Measurements from ENCODE around the gene PROK2.

PROK2 gene

DNA sequence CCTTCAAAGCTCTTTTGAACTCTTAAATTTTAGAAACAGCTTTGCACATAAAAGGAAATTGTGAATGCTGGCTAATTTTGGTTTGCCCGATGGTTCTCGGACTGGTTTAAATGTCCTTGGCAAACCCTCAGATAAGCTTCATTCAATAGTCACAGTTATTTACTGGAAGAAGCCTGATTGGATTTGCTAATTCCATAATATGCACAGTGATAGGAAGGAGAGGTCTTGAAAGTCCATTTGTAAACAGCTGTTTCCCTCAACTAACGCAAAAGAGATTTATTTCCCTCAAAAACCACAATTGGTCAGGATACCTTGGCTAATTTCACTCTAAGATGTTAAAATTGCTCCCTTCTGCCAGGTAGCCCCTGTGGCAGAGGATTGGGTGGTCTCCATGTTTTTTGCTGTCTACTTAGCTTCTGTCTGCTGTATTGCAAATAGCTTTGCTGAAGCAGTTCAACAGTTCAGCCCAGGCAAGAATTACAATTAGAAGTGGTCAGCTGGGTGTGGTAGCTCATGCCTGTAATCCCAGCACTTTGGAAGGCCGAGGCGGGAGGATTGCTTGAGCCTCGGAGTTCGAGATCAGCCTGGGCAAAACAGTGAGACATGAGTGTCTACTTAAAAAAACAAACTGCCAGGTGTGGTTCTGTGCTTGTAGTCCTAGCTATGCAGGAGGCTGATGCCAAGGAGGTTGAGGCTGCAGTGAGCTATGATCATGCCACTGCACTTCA is 30.6 kb upstream of the PROK2 start:
- in situ Hi-C loops (cut with MboI; ENCODE audit: low sequenced_read_pairs, unreplicated experiment): no loop called here
- no peak for DNase-seq (ENCODE audit: low spot score)
- TF ChIP-seq, protein P1, sequence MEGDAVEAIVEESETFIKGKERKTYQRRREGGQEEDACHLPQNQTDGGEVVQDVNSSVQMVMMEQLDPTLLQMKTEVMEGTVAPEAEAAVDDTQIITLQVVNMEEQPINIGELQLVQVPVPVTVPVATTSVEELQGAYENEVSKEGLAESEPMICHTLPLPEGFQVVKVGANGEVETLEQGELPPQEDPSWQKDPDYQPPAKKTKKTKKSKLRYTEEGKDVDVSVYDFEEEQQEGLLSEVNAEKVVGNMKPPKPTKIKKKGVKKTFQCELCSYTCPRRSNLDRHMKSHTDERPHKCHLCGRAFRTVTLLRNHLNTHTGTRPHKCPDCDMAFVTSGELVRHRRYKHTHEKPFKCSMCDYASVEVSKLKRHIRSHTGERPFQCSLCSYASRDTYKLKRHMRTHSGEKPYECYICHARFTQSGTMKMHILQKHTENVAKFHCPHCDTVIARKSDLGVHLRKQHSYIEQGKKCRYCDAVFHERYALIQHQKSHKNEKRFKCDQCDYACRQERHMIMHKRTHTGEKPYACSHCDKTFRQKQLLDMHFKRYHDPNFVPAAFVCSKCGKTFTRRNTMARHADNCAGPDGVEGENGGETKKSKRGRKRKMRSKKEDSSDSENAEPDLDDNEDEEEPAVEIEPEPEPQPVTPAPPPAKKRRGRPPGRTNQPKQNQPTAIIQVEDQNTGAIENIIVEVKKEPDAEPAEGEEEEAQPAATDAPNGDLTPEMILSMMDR (IDR thresholded peaks at IDR 0.05; ENCODE audit: borderline replicate concordance, control extremely low read depth, extremely low read depth, insufficient read depth, missing control alignments): no peak

- DNase-seq (ENCODE audit: low spot score): no peak
- in situ Hi-C loops (cut with MboI; ENCODE audit: low sequenced_read_pairs, unreplicated experiment): no loop called here
- TF ChIP-seq, protein P1 (IDR thresholded peaks at IDR 0.05; ENCODE audit: borderline replicate concordance, control extremely low read depth, extremely low read depth, insufficient read depth, missing control alignments): no peak
Observed at GRCh38 chr3:71813704-71814103, 28.8 kb upstream of the PROK2 start.

DNA sequence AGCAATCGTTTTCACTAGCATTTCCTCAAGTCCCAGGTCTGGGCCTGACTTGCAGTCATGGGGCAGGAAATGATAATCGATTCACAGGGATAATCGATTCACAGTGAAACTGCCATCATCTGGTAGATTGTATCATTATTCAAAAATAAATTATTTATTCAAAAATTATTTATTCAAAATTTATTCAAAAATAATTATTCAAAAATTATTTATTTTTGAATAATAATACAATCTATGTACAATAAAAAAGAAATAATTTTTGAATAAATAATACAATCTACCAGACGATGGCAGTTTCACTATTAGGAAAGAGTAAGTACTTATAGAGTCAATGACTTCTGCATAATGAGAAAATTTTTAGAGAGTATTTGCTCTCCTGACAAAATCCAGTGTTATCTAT is 28.1 kb upstream of the PROK2 start:
- in situ Hi-C loops (cut with MboI; ENCODE audit: low sequenced_read_pairs, unreplicated experiment): no loop called here
- TF ChIP-seq, protein P1 (IDR thresholded peaks at IDR 0.05; ENCODE audit: borderline replicate concordance, control extremely low read depth, extremely low read depth, insufficient read depth, missing control alignments): no peak
- no peak for DNase-seq (ENCODE audit: low spot score)

- in situ Hi-C loops (cut with MboI; ENCODE audit: low sequenced_read_pairs, unreplicated experiment): no loop called here
Observed at GRCh38 chr3:71810056-71810455, 25.1 kb upstream of the PROK2 start.

GRCh38 chr3:71809321-71810026 is 24.5 kb upstream of the PROK2 start:
- no peak for DNase-seq (ENCODE audit: low spot score)
- TF ChIP-seq, protein P1 (IDR thresholded peaks at IDR 0.05; ENCODE audit: borderline replicate concordance, control extremely low read depth, extremely low read depth, insufficient read depth, missing control alignments): no peak
- in situ Hi-C loops (cut with MboI; ENCODE audit: low sequenced_read_pairs, unreplicated experiment): no loop called here

More at GRCh38 chr3:71810056-71810455, 25.1 kb upstream of the PROK2 start:
- TF ChIP-seq, protein P1 (IDR thresholded peaks at IDR 0.05; ENCODE audit: borderline replicate concordance, control extremely low read depth, extremely low read depth, insufficient read depth, missing control alignments): no peak
- DNase-seq (ENCODE audit: low spot score): no peak

GRCh38 chr3:71806736-71807135 is 21.8 kb upstream of the PROK2 start:
- no peak for DNase-seq (ENCODE audit: low spot score)
- TF ChIP-seq, protein P1 (IDR thresholded peaks at IDR 0.05; ENCODE audit: borderline replicate concordance, control extremely low read depth, extremely low read depth, insufficient read depth, missing control alignments): no peak
- in situ Hi-C loops (cut with MboI; ENCODE audit: low sequenced_read_pairs, unreplicated experiment): no loop called here

Data from GM13976 (cell line).